WTC11 (cell line): Measurements from ENCODE around the gene RAB22A. TPM values are rescaled to one million over a fixed set of nuclear protein-coding genes. Genes with fewer than 3 reads are reported as not detected.
A peak's percentile ranks its signal among the peaks of the same experiment; 100 is the strongest.

Source experiments
- ATAC-seq: fragments of 200-7000 bp; cut with Tn5 transposase; 2 replicates; pipeline ENCODE4 v1.10.0; 2021; ENCODE audit warnings: mild to moderate bottlenecking, moderate library complexity
- CTCF ChIA-PET: fragments of 300-600 bp; sonication (Branson Sonifier 250); formaldehyde crosslinking; loops from one replicate; lab custom pipeline; 2021; ENCODE audit warnings: antibody characterized with exemption; lab: Charles Lee
- POLR2A ChIA-PET: fragments of 350-600 bp; sonication (Branson Sonifier 250); formaldehyde crosslinking; loops from one replicate; lab custom pipeline; 2021; ENCODE audit warnings: antibody characterized with exemption; lab: Charles Lee
- DNase-seq: peaks from one replicate; pipeline ENCODE4 v3.0.0; 2021; ENCODE audit warnings: low spot score
- H3K27ac Mint-ChIP-seq: 2 replicates; pipeline ENCODE4 v1.8.0; 2021; ENCODE audit warnings: mixed read lengths
- H3K27me3 Mint-ChIP-seq: 2 replicates; pipeline ENCODE4 v1.8.0; 2021; ENCODE audit warnings: low read depth, mild to moderate bottlenecking, moderate library complexity, mixed read lengths
- H3K36me3 Mint-ChIP-seq: 2 replicates; pipeline ENCODE4 v1.8.0; 2021; ENCODE audit warnings: mixed read lengths
- H3K4me1 Mint-ChIP-seq: 2 replicates; pipeline ENCODE4 v1.8.0; 2022; ENCODE audit warnings: mixed read lengths
- H3K4me3 Mint-ChIP-seq: 2 replicates; pipeline ENCODE4 v1.8.0; 2021; ENCODE audit warnings: mild to moderate bottlenecking, moderate library complexity, mixed read lengths
- H3K9me3 Mint-ChIP-seq: 2 replicates; pipeline ENCODE4 v1.8.0; 2021; ENCODE audit warnings: mixed read lengths
- ELF4 ChIP-seq: sonication (generic); formaldehyde crosslinking; IDR thresholded peaks from 2 replicates; pipeline ENCODE4 v1.8.1; 2022; ENCODE audit warnings: low read depth, mild to moderate bottlenecking, moderate library complexity, missing genetic modification reagents
- EMX1 ChIP-seq: fragments of 250-450 bp; sonication (Bioruptor Pico); IDR thresholded peaks from 2 replicates; pipeline ENCODE4 v1.8.0; 2021; ENCODE audit warnings: mild to moderate bottlenecking
- MYBL2 ChIP-seq: sonication (generic); formaldehyde crosslinking; IDR thresholded peaks from 2 replicates; pipeline ENCODE4 v1.8.1; 2023; ENCODE audit warnings: mild to moderate bottlenecking, moderate library complexity, missing genetic modification reagents
- OVOL2 ChIP-seq: fragments of 250-450 bp; sonication (Bioruptor Pico); IDR thresholded peaks from 2 replicates; pipeline ENCODE4 v1.9.0; 2021; ENCODE audit warnings: mild to moderate bottlenecking, borderline replicate concordance
- ZBTB21 ChIP-seq: sonication (generic); formaldehyde crosslinking; IDR thresholded peaks from 2 replicates; pipeline ENCODE4 v1.8.1; 2023; ENCODE audit warnings: mild to moderate bottlenecking, missing genetic modification reagents, borderline replicate concordance
- ZNF138 ChIP-seq: sonication (generic); formaldehyde crosslinking; conservative IDR thresholded peaks from 2 replicates; pipeline ENCODE4 v1.8.1; 2022; ENCODE audit warnings: mild to moderate bottlenecking, moderate library complexity, missing genetic modification reagents
- ZNF317 ChIP-seq: sonication (generic); formaldehyde crosslinking; IDR thresholded peaks from 2 replicates; pipeline ENCODE4 v1.8.1; 2023; ENCODE audit warnings: low read depth, mild to moderate bottlenecking, moderate library complexity, missing genetic modification reagents, borderline replicate concordance
- total RNA-seq: library from RNA; stranded (reverse); gene quantifications from 3 replicates; pipeline ENCODE4 v1.2.3, GENCODE V29; 2021
- TF ChIP-seq, protein P1 (sequence below): sonication (generic); formaldehyde crosslinking; IDR thresholded peaks from 2 replicates; pipeline ENCODE4 v1.8.0; 2022; ENCODE audit warnings: mild to moderate bottlenecking, missing genetic modification reagents
- TF ChIP-seq, protein P2 (sequence below): sonication (generic); formaldehyde crosslinking; conservative IDR thresholded peaks from 2 replicates; pipeline ENCODE4 v1.8.1; 2023; ENCODE audit warnings: mild to moderate bottlenecking, low read depth, missing genetic modification reagents, moderate library complexity
- TF ChIP-seq, protein P3 (sequence below): sonication (generic); formaldehyde crosslinking; IDR thresholded peaks from 2 replicates; pipeline ENCODE4 v1.8.1; 2022; ENCODE audit warnings: low read depth, mild to moderate bottlenecking, moderate library complexity, missing genetic modification reagents, borderline replicate concordance
- TF ChIP-seq, protein P4 (sequence below): sonication (generic); formaldehyde crosslinking; IDR thresholded peaks from 2 replicates; pipeline ENCODE4 v1.8.1; 2022; ENCODE audit warnings: low read depth, missing genetic modification reagents, borderline replicate concordance
- TF ChIP-seq, protein P5 (sequence below): fragments of 250-450 bp; sonication (Bioruptor Pico); IDR thresholded peaks from 2 replicates; pipeline ENCODE4 v1.8.0; 2021; ENCODE audit warnings: mild to moderate bottlenecking
- TF ChIP-seq, protein P6 (sequence below): sonication (generic); formaldehyde crosslinking; IDR thresholded peaks from 2 replicates; pipeline ENCODE4 v1.8.0; 2022; ENCODE audit warnings: mild to moderate bottlenecking, missing genetic modification reagents

Gene RAB22A
- total RNA-seq, 1 experiment from 2014 or later: 6.0 TPM

DNA sequence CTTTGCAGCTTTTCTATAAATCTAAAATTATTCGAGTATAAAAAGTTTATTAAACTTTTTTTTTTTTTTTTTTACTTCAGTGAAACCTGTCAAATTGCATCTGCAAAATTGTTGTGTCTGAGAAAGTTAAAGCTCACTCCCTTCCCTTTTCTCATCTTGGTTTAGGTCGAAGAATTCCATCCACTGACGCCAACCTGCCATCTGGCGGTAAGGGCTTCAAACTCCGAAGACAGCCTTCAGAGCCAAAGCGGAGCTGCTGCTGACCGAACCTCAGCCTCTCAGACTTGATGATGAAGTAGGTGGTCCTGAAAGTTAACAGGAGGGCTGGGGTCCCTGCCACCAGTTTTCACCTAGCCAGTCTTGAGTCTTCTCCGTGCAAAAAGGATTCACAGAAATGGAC lies 49.9 kb downstream of the RAB22A start:
- H3K36me3 Mint-ChIP-seq: peaks cover 12% of the 10 kb centered on the region
- no peaks in the 10 kb centered on the region for H3K27me3 Mint-ChIP-seq
- no peak for TF ChIP-seq ZNF138 (CRISPR knock-in tag)
- TF ChIP-seq, protein P1, sequence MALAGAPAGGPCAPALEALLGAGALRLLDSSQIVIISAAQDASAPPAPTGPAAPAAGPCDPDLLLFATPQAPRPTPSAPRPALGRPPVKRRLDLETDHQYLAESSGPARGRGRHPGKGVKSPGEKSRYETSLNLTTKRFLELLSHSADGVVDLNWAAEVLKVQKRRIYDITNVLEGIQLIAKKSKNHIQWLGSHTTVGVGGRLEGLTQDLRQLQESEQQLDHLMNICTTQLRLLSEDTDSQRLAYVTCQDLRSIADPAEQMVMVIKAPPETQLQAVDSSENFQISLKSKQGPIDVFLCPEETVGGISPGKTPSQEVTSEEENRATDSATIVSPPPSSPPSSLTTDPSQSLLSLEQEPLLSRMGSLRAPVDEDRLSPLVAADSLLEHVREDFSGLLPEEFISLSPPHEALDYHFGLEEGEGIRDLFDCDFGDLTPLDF (CRISPR knock-in tag): no peak
- TF ChIP-seq, protein P2, sequence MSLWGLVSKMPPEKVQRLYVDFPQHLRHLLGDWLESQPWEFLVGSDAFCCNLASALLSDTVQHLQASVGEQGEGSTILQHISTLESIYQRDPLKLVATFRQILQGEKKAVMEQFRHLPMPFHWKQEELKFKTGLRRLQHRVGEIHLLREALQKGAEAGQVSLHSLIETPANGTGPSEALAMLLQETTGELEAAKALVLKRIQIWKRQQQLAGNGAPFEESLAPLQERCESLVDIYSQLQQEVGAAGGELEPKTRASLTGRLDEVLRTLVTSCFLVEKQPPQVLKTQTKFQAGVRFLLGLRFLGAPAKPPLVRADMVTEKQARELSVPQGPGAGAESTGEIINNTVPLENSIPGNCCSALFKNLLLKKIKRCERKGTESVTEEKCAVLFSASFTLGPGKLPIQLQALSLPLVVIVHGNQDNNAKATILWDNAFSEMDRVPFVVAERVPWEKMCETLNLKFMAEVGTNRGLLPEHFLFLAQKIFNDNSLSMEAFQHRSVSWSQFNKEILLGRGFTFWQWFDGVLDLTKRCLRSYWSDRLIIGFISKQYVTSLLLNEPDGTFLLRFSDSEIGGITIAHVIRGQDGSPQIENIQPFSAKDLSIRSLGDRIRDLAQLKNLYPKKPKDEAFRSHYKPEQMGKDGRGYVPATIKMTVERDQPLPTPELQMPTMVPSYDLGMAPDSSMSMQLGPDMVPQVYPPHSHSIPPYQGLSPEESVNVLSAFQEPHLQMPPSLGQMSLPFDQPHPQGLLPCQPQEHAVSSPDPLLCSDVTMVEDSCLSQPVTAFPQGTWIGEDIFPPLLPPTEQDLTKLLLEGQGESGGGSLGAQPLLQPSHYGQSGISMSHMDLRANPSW (CRISPR knock-in tag): no peak
- no peak overlapping the region for H3K4me3 Mint-ChIP-seq
- H3K4me1 Mint-ChIP-seq: no peaks in the 10 kb centered on the region
- no peaks in the 10 kb centered on the region for H3K9me3 Mint-ChIP-seq
- ChIA-PET POLR2A (interaction anchor here (0.6 kb wide), 1 partner anchor 193 kb away, joined by 3 read pairs; no protein-coding TSS in a partner anchor), CTCF (interaction anchor here (0.6 to 1.3 kb wide), 24 partner anchors 17 to 863 kb away, joined by 3 to 16 read pairs (median 3); partner anchors contain the start of gene RAB22A)
- no peak overlapping the region for H3K27ac Mint-ChIP-seq
- peak; percentile 43 for DNase-seq
- peak; percentile 16; the same call in 1 of the 2 replicates for ATAC-seq

DNA sequence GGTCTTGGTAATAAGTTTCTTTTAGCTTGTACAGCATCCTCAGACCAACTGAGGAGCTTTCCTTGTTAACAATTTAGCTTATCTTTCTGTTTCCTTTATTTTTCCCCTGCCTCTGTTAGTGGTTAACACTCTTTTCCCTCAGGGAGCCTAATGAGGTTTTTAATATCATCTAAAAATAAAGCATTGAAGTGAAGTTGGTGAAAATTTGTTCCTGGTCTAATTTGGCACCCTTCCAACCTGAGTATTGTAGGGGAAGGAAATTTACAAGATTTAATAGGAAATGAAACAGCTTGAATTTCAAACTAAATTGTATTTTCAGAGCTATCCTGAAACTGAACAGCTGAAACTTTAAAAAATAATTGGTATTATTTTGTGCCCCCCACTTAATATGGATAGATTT lies 51.4 kb downstream of the RAB22A start:
- no peak for DNase-seq
- Mint-ChIP-seq H3K27ac (no peak overlapping the region), H3K4me3 (no peak overlapping the region), H3K36me3 (peaks cover 8% of the 10 kb centered on the region), H3K9me3 (no peaks in the 10 kb centered on the region), H3K27me3 (no peaks in the 10 kb centered on the region), H3K4me1 (peaks cover 2% of the 10 kb centered on the region)
- CTCF ChIA-PET: interaction anchor here (1.7 kb wide), 1 partner anchor 113 kb away, joined by 6 read pairs; no protein-coding TSS in a partner anchor
- no peak for ATAC-seq
- TF ChIP-seq, protein P3, sequence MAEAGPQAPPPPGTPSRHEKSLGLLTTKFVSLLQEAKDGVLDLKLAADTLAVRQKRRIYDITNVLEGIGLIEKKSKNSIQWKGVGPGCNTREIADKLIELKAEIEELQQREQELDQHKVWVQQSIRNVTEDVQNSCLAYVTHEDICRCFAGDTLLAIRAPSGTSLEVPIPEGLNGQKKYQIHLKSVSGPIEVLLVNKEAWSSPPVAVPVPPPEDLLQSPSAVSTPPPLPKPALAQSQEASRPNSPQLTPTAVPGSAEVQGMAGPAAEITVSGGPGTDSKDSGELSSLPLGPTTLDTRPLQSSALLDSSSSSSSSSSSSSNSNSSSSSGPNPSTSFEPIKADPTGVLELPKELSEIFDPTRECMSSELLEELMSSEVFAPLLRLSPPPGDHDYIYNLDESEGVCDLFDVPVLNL: no peak
- TF ChIP-seq, protein P4, sequence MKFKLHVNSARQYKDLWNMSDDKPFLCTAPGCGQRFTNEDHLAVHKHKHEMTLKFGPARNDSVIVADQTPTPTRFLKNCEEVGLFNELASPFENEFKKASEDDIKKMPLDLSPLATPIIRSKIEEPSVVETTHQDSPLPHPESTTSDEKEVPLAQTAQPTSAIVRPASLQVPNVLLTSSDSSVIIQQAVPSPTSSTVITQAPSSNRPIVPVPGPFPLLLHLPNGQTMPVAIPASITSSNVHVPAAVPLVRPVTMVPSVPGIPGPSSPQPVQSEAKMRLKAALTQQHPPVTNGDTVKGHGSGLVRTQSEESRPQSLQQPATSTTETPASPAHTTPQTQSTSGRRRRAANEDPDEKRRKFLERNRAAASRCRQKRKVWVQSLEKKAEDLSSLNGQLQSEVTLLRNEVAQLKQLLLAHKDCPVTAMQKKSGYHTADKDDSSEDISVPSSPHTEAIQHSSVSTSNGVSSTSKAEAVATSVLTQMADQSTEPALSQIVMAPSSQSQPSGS (CRISPR knock-in tag): no peak
- TF ChIP-seq ZNF317 (no peak), OVOL2 (CRISPR knock-in tag) (no peak), ZBTB21 (CRISPR knock-in tag) (no peak), EMX1 (CRISPR knock-in tag) (no peak), MYBL2 (CRISPR knock-in tag) (no peak), ELF4 (CRISPR knock-in tag) (no peak)
- TF ChIP-seq, protein P5, sequence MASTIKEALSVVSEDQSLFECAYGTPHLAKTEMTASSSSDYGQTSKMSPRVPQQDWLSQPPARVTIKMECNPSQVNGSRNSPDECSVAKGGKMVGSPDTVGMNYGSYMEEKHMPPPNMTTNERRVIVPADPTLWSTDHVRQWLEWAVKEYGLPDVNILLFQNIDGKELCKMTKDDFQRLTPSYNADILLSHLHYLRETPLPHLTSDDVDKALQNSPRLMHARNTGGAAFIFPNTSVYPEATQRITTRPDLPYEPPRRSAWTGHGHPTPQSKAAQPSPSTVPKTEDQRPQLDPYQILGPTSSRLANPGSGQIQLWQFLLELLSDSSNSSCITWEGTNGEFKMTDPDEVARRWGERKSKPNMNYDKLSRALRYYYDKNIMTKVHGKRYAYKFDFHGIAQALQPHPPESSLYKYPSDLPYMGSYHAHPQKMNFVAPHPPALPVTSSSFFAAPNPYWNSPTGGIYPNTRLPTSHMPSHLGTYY (CRISPR knock-in tag): no peak
- TF ChIP-seq, protein P1 (CRISPR knock-in tag): no peak
- TF ChIP-seq, protein P6, sequence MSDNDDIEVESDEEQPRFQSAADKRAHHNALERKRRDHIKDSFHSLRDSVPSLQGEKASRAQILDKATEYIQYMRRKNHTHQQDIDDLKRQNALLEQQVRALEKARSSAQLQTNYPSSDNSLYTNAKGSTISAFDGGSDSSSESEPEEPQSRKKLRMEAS: no peak
- POLR2A ChIA-PET: no interaction called here
